IPS-NIHi7 (cell line): Measurements from ENCODE around the gene CFAP99.

Experiments used
- DNase-seq: peaks from one replicate; pipeline ENCODE4 v3.0.0; 2012; ENCODE audit warnings: mixed read lengths; ENCODE audit errors: extremely low spot score

The CFAP99 gene

DNA sequence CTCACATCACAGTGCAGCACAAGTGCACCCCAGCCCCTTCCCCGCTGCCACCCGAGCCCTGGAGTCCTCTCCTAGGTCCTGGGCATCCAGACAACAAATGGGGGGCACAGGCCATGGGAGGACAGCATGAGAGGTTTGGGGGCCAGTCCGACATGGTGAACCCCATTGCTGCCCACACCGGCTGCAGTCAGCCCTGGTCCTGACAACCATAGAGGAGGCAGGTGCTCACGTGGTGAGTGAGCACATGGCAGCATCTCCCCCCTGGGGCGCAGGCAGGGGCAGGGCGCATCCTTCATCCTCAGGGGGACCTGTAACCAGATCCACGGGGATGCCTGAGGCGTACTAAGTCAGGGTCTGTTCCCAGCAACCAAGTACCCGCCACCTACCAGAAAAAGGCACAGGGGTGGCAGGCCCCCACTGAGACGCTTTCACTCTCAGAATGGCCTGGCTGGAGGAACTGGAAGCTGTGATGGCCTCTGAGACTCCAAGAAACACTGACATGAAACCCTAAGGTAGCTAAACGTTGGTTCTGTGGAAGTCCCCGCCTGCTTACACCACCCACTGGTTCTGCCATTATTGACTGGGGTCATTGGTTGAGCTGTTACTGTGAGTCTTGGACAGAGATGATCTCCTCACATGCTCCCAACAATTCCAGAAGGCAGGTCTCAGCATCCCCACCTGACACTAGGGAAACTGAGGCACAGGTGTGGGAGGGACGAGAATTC lies 6.8 kb upstream of the CFAP99 start:
- DNase-seq = no peak

DNA sequence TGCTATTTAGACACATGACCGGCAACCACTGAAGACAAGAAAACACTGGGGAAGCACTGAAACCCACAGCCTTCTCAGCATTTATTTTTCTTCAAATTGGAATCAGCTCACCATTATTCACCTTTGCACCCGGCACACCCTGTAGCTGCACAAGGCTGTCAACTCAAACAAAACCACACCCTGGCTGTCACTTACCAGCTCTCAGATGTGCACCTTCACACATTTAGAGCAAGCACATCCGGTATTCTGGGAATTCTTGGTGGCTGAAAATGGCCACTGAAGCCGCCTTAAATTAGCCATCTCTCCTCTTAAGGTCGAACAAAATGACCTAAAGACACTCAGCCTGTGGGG lies 6.2 kb upstream of the CFAP99 start:
- no peak for DNase-seq

DNA sequence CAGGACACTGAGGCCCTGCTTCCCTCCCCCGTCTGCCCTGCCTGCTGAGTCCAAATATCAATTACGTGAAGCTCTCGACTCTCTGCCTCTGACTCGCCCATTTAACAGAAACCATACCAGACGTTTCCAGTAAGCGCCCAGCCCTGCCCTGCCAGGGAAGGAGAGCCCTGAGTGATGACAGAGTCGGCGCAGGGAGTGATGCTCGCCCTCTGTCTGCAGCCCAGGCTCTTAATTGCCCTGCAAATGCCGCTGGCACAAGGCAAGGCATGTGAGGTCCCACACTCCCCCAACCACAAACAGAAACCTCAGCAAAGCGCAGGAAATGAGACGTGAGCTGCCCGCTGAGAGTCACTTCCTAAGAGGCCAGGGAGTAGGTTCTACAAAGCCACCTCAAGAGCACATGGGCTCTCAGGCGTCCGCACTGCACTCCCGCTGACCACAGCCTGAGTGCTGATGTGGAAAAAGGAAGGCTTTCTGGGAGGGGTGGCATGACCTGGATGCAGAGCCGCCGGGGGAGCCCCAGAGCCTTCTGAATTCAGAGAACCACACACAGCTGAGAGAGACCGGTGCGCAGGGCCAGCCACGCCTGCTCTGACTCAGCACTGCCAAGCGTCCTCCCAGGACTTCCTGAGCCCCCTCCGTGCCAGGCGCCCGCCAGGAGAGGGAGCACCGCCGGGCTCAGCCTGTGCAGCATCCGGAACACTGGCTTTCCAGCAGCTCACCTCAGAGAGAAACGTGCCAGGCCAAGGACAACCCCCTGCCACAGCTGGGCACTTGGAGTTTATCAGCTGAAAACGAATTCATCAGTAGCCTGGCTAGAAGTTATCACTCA lies 5.7 kb upstream of the CFAP99 start:
- peak; percentile 83 for DNase-seq

DNA sequence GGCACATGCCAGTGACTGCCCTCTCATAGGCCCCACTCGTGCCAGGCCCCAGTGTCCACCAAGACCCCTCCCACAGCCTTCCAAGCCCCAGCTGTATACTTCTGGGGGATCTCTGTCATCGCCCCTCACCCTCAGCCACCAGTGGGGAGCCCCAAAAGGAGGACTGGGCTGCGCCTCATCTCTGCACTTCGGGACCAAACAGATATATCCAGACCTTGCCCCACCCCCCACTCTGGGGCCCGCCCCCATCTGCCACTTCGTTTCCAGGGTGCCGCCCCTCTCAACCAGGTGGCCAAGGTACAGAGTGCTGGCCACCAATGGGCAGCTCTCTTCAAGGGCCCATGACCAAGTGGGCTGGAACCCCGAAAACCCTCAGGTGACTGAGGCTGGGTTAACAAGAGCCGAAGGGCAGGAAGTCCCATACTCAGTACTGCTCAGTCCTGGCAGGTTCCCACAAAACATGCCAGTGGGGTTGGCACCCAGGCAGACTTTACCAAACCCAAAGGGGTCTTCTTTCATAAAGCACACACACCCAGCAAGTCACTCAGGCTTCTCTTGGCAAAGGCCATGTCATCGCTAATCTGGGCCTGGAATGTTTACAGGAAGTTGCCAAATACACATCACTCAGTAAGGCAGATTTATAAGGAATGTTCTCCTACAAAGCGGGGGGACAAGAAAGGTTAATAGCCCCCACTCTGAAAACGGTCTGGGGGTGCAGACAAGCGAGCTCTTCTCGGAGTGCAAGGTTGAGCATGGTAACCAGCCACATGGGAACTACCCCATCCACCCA lies 4.7 kb upstream of the CFAP99 start:
- no peak for DNase-seq

DNA sequence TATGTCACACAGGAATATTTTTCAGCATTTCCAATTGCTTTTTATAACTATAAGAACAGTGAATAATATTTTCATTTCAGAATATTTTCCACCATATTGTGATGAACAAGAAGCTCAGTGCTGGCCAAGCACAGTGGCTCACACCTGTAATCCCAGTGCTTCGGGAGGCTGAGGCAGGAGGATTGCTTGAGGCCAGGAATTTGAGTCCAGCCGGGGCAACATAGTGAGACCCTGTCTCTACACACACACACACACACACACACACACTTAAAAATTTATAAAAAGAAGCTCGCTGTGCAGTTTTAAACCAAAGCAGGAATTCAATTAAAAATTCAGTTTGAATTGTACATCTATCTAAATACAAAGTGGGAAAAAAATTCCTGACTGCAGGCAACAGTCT lies 3.5 kb upstream of the CFAP99 start:
- DNase-seq = no peak

DNA sequence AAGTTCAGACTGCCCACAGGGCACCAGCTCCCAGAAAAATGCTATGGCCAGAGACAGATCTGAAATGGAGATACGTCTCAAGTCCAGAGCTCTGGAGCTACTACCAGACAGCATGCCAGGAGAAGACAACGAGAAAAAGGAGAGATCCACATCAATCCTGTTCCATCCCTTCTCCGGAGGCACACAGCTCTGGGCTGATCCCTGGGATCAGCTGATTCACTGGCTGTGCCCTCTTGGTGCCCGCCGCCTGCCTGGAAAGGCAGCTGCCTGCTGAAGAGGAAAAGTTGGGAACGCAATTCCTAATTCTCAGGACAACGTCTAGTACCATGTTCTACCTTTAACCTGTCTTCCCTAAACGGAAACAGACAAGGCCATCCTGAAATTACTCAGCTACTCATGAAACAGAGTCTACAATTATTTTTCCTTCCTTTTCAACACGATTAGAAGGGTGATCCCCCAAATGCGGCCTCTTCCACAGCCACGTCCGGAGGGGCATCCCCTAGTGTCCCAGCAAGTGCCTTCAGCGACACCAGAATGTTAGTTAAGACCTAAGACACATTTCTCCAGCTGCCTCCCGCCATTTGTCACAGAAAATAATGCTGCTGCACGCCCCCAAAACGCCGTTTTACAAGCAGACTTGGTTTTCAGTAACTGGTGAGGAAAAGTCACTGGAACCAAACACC lies 2.7 kb upstream of the CFAP99 start:
- DNase-seq = no peak

DNA sequence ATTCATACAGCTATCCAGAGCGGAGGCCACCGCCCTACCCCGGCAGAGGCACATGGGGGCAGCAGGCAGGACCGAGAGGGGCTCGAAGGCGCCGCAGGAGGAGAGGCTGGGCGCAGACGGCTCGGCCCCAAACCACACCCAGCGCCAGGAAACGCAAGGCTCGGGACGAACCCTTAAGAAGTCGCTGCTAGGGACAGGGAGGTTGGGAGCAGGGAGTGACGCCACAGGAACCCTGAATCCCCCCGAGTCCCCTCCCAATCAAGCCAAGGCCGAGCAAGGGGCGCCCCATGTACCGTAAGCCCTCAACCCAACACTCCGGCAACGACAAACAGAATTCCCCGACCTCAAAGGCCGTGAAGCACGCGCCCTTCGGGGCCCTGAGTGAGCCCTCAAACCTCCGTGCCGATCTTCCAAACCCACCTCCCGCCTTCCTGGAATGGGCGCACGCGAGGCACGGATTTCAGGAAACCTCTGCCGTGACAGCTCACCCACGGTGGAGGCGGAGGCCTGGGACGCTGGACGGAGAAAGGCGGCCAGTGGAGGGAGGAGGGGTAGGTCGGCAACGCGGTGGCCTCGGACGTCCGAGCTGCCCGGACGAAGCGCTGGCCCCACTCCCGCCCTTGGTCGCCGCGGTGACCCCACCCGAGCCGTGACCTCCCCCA lies 2.1 kb upstream of the CFAP99 start:
- peak; percentile 50 for DNase-seq

DNA sequence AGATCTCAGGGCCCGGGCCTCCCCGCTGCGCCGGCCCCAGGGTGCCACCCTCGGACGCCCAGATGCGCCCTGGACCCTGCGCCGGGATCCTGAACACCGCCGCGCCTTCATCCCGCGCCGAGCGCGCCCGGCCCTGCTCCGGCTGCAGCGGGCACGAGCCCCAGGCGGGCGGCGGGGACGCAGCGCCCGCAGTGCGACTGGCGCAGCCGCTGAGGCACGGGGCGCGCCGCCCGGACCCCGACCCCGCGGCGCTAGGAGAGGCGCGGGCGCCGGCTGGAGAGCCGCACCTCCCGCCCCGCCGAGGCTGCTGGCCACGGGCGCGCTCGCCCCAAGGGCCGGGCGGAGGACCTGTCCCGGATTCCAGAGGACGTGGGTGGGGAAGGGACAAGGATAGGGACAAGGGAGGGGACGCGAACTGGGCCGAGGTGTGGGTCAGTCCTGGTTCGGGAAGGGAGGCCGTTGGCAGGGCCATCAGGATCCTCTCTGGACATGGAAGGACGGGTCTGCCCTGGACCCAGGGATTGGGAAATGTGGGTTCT lies 1.5 kb upstream of the CFAP99 start:
- no peak for DNase-seq

DNA sequence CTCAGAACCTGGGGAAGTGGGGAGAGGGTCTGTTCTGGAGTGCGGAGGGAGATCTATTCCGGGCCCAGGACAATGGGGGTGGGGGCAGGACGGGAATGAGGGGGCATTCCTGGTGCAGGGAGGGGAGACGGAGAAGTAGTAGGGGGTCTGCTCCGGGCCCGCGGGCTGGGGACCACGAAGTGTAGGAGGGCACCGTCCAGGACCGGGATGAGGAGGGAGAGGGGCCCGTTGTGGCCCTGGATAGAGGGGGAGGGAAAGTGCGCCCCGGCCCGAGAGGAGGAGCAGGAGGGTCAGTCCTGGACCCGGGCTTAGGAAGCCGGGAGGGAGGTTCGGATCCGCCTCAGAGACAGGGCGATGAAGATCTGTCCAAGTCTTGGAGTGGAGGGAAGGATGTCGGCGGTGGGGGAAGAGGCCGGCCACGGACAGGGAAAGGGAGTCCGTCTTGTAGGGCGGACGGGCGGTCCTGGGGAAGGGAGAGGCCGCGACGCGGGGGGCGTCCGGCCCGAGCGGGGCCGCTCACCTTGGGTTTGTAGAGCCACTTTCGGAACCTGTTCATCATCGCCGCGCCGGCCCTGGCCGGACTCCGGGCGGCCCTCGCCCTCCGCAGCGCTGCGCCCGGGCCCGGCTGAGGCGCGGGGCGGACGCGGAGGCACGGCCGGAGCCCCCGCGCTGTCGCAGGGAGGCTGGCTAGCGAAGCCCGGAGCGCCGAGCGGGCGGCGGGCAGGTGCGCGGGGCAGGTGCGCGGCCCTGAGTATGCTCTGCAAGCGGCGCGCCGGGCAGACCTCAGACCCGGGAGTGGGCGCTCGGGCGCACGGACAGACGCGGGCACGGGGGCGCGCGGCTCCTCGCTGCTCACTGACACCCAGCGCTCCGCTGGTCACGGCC lies 748 bp upstream of the CFAP99 start, which contains the start of gene ZFYVE28:
Gene ZFYVE28, minus strand, starts transcription at position 881 of the 885 bp plus-strand sequence. Its CDS starts 322 bp downstream, at position 559.
- DNase-seq = no peak

DNA sequence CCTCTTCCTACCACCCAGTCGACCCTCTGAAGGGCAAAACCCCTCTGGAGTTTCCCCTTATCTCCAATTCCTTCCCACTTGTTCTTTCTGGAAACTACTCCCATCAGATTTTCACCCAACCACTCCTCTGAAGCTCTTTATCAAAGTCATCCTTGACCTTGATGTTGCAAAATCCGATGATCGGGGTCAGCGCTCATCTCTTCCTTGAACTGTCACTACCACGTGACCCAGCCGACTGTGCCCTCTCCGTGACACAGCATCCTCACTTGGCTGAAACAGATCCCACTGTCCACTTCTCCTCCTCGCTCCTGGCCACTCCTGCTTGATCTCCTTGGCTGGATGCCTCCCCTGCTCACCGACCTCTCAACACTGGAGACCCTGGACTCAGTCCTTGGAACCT lies 1.1 kb downstream of the CFAP99 start:
- DNase-seq = no peak

DNA sequence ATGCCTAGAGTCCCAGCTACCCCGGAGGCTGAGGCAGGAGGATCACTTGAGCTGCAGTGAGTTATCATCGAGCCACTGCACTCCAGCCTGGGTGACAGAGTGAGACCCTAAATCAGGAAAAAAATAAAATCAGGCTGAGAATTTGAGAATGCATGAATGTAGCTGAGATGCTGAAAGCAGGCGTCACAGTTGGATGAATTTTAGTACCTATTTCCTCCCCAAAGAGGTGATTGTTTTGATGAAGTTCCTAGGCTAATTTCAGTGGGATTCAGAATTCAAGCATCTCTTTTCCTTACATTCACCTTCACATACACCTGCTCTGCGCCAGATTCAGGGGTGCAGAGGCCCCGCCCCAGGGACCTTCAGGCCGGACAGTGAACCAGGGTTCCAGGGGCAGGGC lies 3.2 kb downstream of the CFAP99 start:
- no peak for DNase-seq

DNA sequence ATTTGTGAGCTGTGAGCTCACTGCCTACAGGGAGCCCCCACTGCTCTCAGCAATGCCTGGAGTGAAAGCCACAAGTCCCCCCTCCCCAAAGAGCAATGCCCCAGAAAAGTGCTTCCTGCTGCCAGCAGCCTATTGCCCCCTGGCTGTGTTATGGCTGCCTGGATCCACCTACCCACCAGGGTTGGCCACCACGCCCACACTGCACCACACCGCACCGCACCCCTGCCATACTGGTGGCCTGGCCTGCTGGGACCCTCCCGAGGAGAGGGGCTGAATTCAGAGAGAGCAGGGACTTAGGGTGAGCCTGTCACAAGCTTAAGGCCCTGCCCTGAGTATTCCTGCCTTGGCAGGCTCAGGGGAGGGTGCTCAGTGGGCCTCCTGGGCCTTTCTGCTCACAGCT lies 4.3 kb downstream of the CFAP99 start:
- DNase-seq = no peak

DNA sequence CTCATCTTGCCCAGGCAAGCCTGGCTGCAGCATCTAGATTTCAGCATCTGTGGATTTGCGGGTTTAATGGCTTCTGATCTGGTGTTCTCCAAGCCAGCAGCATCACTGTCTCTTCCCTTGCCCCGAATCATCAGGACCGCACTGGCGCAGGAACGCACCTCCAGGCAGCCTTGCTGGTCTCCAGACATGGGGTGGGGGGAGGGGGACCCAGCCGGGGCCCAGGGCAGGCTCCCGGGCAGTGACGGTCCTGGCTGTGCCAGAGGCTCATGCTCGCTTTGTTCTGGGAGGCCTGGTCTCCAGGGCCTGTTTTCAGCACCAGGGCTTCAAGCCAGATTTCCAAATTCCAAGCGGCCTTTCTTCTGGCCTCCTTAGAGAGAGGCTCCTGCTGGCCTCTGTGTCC lies 4.9 kb downstream of the CFAP99 start:
- DNase-seq = no peak

DNA sequence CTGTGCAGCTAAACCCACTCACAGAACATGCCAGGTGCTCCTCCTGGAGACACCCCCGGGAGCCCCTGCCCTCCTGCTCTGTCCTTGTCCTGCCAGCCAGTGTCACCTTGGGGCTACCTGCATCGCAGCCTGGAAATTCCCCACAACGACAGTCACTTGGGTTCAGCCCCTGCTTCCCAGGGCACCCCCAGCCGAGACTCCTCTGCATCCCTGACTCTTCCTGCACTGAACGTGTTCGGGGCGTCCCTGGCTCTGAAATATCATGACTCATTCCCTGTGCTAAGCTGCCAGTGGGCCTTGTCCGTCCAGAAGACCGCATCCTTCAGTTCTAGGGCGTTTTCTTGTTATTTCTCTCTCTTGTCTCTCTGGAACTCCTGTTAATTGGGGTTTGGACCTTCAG lies 5.8 kb downstream of the CFAP99 start:
- DNase-seq = no peak

DNA sequence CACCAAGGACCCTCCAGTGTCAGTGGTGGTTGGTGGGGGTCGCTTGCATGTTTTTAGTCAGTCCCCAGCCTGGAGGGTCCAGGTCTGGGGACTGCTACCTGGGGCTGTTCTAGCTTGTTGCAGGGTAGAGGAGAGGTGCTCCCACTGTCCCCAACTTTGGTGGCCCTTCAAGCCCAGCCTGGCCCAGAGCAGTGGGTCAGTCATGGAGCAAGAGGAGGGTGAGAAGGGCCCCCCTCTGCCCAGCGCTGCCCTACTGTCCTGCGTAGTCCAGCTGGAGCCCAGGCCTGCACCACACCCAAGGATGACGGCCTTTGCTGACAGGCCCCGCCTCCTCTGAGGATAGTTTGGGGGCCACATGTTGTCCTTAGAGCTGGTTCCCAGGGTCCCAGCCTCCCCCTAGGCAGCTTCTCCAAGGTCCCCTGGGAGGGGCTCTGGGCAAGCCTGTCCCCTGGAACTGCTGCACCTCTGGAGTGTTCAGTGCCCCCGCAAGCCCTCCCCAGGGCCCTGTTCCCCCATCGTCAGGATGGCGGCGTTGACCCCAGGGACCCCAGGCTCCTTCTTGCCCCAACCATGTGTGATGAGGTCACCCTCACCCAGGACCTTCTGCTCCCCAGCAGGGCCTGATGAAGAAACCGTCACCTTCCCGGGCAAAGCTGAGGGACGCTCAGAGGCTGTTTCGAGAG lies 6.8 kb downstream of the CFAP99 start:
- no peak for DNase-seq

DNA sequence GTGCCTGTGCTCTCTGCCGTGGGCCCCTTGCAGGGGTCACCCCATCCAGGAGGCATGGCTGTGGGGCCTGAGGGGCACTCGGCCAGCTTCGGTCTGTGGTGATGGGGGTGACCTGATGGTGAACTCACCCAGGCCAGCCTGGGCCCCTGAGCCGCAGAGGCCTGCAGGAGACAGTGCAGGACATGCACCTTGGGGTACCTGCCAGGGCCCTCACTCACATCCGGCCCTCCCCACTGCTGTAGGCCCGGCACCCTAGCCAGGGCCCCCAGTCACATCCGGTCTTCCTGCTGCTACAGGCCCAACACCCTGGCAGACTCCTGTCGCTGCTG lies 7.3 kb downstream of the CFAP99 start:
- DNase-seq = no peak

DNA sequence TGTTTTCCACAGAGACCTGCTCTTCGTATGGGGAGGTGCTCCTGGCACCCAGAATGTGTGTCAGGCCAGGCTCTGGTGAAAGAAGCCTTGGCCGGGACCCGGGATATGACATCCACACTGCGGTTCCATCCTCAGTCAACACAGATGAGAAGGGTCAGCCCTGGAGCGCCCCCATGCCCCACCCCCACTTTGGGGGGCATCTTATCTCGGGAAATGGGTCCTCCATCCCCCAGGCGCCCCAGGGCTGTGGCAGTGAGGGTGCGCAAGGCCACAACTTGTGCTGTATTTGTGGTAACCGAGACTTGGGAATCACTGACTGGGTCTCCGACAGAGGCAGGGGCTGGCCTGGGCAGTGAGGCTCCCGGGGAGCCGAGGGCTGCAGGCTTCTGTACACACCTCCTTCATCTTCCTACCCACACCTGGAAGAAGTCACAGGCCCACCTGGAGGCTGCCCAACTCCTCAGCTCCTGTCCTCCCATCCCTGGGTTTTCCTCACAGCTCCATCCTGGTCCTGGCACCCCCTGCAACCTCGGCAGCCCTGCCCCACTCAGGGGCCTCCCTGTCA lies 8.0 kb downstream of the CFAP99 start:
- no peak for DNase-seq

DNA sequence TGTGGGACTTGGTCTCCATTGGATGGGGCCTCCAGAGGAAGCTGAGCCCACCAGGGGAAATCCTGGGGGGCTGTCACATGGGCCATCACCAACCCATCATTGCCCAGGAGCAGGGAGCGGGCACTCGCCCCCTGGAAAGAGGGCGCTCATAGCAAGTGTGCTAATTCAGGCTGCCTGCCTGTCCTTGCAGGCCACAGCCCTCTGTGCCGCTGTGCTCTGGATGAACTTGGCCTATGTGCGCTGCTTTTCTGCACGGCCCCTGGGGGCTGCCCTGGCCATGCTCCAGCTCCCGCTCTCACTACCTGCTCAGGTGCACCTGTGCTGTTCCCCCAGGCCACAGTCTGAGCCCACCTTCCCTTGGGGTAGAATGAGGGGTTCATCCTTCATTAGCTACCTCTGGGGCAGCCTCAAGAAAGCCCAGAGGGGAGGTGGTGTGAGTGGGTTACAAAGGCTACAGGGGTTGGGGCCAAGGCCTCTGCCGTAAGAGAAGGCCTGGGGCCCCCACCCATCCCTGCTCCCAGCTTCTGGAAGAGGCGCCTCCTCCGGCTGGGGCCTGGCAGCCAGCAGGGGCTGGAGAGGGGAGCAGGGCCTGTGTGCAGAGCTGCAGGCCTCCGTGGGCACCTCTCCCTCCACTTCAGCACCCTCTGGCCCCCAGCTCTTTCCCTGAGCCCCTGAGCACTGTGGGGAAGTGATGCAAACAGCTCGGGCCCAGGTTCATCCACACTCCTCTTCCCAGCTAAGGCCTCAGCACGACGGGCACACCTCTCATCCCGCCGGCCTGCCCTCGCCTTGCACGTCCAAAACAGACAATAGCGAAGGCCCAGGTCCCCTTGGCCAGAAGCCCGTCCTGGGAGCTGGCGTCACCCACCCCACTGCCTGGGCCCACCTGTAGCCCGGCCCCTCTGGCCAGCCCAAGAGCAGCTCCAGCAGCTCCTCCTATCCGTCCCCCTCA lies 8.9 kb downstream of the CFAP99 start:
- DNase-seq = no peak
